GM12878 (cell line): Measurements from ENCODE around the gene BRCA1. TPM values are rescaled to one million over a fixed set of nuclear protein-coding genes. Genes with fewer than 3 reads are reported as not detected.
"Not testable (repeated sequence)": the region's sequence is repeated elsewhere in the genome, so short reads cannot be mapped to it uniquely, and the experiment has no call there.

Source experiments
- ATAC-seq: fragments of 200-7000 bp; cut with Tn5 transposase; 3 replicates; pipeline ENCODE4 v1.9.1; 2020; ENCODE audit warnings: mild to moderate bottlenecking, moderate library complexity
- BruUV-seq: library from RNA; stranded (reverse); fragments of 400-500 nt; replicated peaks from 2 replicates; lab custom pipeline; 2021; lab: Mats Ljungman, UMichigan
- CTCF ChIA-PET: fragments of 300-600 bp; sonication (Branson Sonifier 250); formaldehyde crosslinking; extraction: SDS; loops from one replicate; lab custom pipeline; 2021; ENCODE audit warnings: inconsistent platforms; lab: Yijun Ruan, JAX
- POLR2A ChIA-PET: fragments of 350-600 bp; formaldehyde crosslinking; extraction: SDS; loops from one replicate; lab custom pipeline; 2021; ENCODE audit warnings: inconsistent platforms; lab: Charles Lee
- RAD21 ChIA-PET: fragments of 300-600 bp; sonication (Branson Sonifier 250); formaldehyde crosslinking; loops from one replicate; lab custom pipeline; 2023; ENCODE audit warnings: antibody characterized with exemption; ENCODE audit not compliant: unreplicated experiment; lab: Charles Lee
- SMC1A ChIA-PET: fragments of 300-600 bp; sonication (Branson Sonifier 250); formaldehyde crosslinking; loops from one replicate; lab custom pipeline; 2023; ENCODE audit not compliant: unreplicated experiment, uncharacterized antibody; lab: Charles Lee
- DNase-seq: peaks from one replicate; pipeline ENCODE4 v3.0.0-alpha.2; 2011; ENCODE audit warnings: low read depth, low spot score
- FAIRE-seq: peaks from 3 replicates; lab custom pipeline; 2011; peaks lifted over from hg19 to GRCh38; lab: Jason Lieb, UNC
- H2AFZ ChIP-seq: 2 replicates; pipeline ENCODE4 v1.6.0; 2011; ENCODE audit warnings: low read depth, low read length, control low read depth; ENCODE audit not compliant: control insufficient read depth
- H3K27ac ChIP-seq: 2 replicates; pipeline ENCODE4 v1.5.1; 2011; ENCODE audit warnings: control low read depth; ENCODE audit not compliant: control insufficient read depth, insufficient read depth
- H3K27me3 ChIP-seq, 2 experiments: replicated peaks in 1 of 2; 2 replicates each; pipeline versions ENCODE4 v1.6.0 to v1.6.1; 2011; ENCODE audit warnings: low read length in 1 of 2; ENCODE audit not compliant: control insufficient read depth in 2 of 2, insufficient read depth in 2 of 2
- H3K36me3 ChIP-seq, 2 experiments: 2 replicates each; pipeline ENCODE4 v1.5.1; 2011; ENCODE audit warnings: low read length in 1 of 2; ENCODE audit not compliant: control insufficient read depth in 2 of 2, insufficient read depth in 2 of 2
- H3K4me1 ChIP-seq: 2 replicates; pipeline ENCODE4 v1.6.1; 2011; ENCODE audit warnings: mild to moderate bottlenecking, low read length, moderate library complexity, mixed read lengths; ENCODE audit not compliant: control insufficient read depth, insufficient read depth
- H3K4me2 ChIP-seq: 2 replicates; pipeline ENCODE4 v1.6.0; 2011; ENCODE audit warnings: control low read depth; ENCODE audit not compliant: control insufficient read depth, insufficient read depth
- H3K4me3 ChIP-seq: fragments of 200-600 bp; sonication (generic); 2 replicates; pipeline ENCODE4 v1.5.1; 2016
- H3K79me2 ChIP-seq: 2 replicates; pipeline ENCODE4 v1.6.0; 2011; ENCODE audit warnings: low read length; ENCODE audit not compliant: control insufficient read depth, insufficient read depth
- H3K9ac ChIP-seq: 2 replicates; pipeline ENCODE4 v1.8.0; 2011; ENCODE audit warnings: low read length, control low read depth, mixed read lengths; ENCODE audit not compliant: control insufficient read depth, insufficient read depth
- H3K9me3 ChIP-seq: replicated peaks from 3 replicates; pipeline ENCODE4 v1.5.1; 2011; ENCODE audit warnings: mild to moderate bottlenecking, low read length; ENCODE audit not compliant: control insufficient read depth, insufficient read depth
- H4K20me1 ChIP-seq: 2 replicates; pipeline ENCODE4 v1.6.0; 2011; ENCODE audit not compliant: control insufficient read depth, insufficient read depth
- PKNOX1 ChIP-seq: fragments of 450-650 bp; IDR thresholded peaks from 2 replicates; pipeline ENCODE4 v1.6.1; 2016; ENCODE audit warnings: mild to moderate bottlenecking
- SIN3A ChIP-seq: IDR thresholded peaks from 2 replicates; pipeline ENCODE4 v1.6.1; 2012; ENCODE audit warnings: low read depth, low read length, improper control_type of control experiment
- SREBF1 ChIP-seq: IDR thresholded peaks from 2 replicates; pipeline ENCODE4 v1.6.1; 2012; ENCODE audit warnings: mild to moderate bottlenecking, low read length
- WGBS: methylation state at CpG from one replicate; pipeline ENCODE4 v1.1.6; 2016; ENCODE audit warnings: low lambda C conversion rate; ENCODE audit not compliant: insufficient replicate concordance, insufficient coverage; ENCODE audit errors: missing lambda C conversion rate; 5-methylcytosine and 5-hydroxymethylcytosine counted together
- in situ Hi-C: fragments of 300-500 bp; cut with MboI; formaldehyde crosslinking; loops from 9 replicates; pipeline ENCODE4 v1.14.3; 2018; ENCODE audit warnings: mixed read lengths
- intact Hi-C: fragments of 100-400 bp; cut with micrococcal nuclease; formaldehyde crosslinking; loops from one replicate; pipeline ENCODE4 v1.14.2; 2022; ENCODE audit not compliant: unreplicated experiment
- polyA plus RNA-seq, 11 experiments: library from polyadenylated mRNA; depleted of rRNA in 4 of 11; unstranded in 6 of 11; stranded (reverse) in 5 of 11; fragments of >200 nt; fragmentation: Nextera tagmentation in 4 of 11; fragmentation: Illumina TruSeq in 1 of 11; extraction: Ambion mirVana in 4 of 11; extraction: Trizol in 1 of 11; gene quantifications; 1 replicate in 1 of 11; 2 replicates in 10 of 11; pipeline versions ENCODE4 v1.2.1 to v1.2.3, GENCODE V29; 2011 to 2016; ENCODE audit warnings: inconsistent platforms in 2 of 11, missing spikeins in 2 of 11, low read depth in 1 of 11
- total RNA-seq, 4 experiments: library from RNA; depleted of rRNA in 3 of 4; stranded (reverse); fragments of >200 nt in 3 of 4; fragmentation: Illumina TruSeq in 1 of 4; extraction: Trizol in 1 of 4; gene quantifications; 2 replicates each; pipeline versions ENCODE4 v1.2.1 to v1.2.3, GENCODE V29; 2013 to 2021

Gene BRCA1
- total and polyA plus RNA-seq, 10 of the 15 experiments (the other 5 are each of a cell fraction or from before 2014, with no cell fraction given), result 16.8 to 71.2 (median 44.2) TPM

DNA sequence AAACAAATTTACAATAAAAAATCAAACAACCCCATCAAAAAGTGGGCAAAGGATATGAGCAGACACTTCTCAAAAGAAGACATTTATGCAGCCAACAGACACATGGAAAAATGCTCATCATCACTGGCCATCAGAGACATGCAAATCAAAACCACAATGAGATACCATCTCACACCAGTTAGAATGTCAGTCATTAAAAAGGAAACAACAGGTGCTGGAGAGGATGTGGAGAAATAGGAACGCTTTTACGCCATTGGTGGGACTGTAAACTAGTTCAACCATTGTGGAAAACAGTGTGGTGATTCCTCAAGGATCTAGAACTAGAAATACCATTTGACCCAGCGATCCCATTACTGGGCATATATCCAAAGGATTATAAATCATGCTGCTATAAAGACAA is 11.4 kb upstream of the BRCA1 start:
- CTCF ChIA-PET, result interaction anchor here (0.6 kb wide), 1 partner anchor 1334 kb away, joined by 3 read pairs; no protein-coding TSS in a partner anchor
- SMC1A ChIA-PET, H2AFZ ChIP-seq, POLR2A ChIA-PET, H3K4me1 ChIP-seq, RAD21 ChIA-PET, H3K79me2 ChIP-seq, DNase-seq, intact Hi-C loops, H4K20me1 ChIP-seq, H3K27ac ChIP-seq, H3K27me3 ChIP-seq, H3K9me3 ChIP-seq, FAIRE-seq, in situ Hi-C loops, H3K4me2 ChIP-seq, ATAC-seq, H3K36me3 ChIP-seq, H3K4me3 ChIP-seq, H3K9ac ChIP-seq: not testable (repeated sequence)
- BruUV-seq, result TSS peak; percentile 39
- TF ChIP-seq PKNOX1, result peak; percentile 74
- WGBS, result 30% methylated on average over 3 of the region's 3 CpGs

DNA sequence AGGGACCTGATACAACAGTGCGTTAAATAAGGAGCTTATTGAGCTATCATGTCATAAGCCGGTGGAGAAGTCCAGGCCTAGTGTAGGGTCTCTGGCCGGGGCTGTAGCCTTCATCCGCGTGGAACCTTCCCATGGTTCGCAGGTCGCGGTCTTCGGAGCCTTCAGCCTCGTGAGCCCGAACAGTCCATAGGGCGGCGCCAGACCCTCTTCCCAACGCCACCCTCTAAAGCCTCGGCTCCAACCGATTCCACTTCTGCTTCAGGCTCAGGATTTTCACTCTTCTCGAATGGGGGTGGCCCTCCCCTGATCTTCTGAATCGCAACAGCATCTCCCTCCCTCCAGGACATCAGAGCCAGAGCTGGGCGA is 10.3 kb upstream of the BRCA1 start:
- FAIRE-seq, result no peak
- Histone ChIP-seq H3K9me3 (no peaks in the 10 kb centered on the region), H3K4me1 (0 out of 2 replicates have a peak, but pooled peaks cover 4% of the 10 kb centered on the region), H3K36me3 (no peaks in the 10 kb centered on the region), H3K27ac (no peak overlapping the region), H4K20me1 (no peaks in the 10 kb centered on the region), H3K79me2 (no peaks in the 10 kb centered on the region), H2AFZ (no peak overlapping the region), H3K9ac (no peak overlapping the region), H3K4me2 (no peak overlapping the region), H3K27me3 (no peaks in the 10 kb centered on the region), H3K4me3 (no peak overlapping the region)
- intact Hi-C loops, result no loop called here
- no peak for DNase-seq
- ChIA-PET CTCF (no interaction called here), POLR2A (no interaction called here), RAD21 (no interaction called here), SMC1A (no interaction called here)
- TF ChIP-seq SIN3A (no peak), SREBF1 (no peak)
- BruUV-seq, result no TSS peak
- no peak for ATAC-seq
- 97% methylated on average over 19 of the region's 19 CpGs for WGBS
- in situ Hi-C loops, result no loop called here
